Bronchial epithelial cell (primary cell): ENCODE data around the gene CANX. TPM values are rescaled to one million over a fixed set of nuclear protein-coding genes. Genes with fewer than 3 reads are reported as not detected.
A peak's percentile ranks its signal among the peaks of the same experiment; 100 is the strongest.

ENCODE experiments used
- DNase-seq: peaks from one replicate; pipeline ENCODE4 v3.0.0-alpha.2; 2010; ENCODE audit warnings: low read depth
- FAIRE-seq: peaks from 2 replicates; lab custom pipeline; 2011; peaks lifted over from hg19 to GRCh38; lab: Jason Lieb, UNC
- H3K27me3 ChIP-seq: 2 replicates; pipeline ENCODE4 v1.5.1; 2011; ENCODE audit warnings: low read length; ENCODE audit not compliant: control insufficient read depth, insufficient read depth
- H3K36me3 ChIP-seq: 2 replicates; pipeline ENCODE4 v1.5.1; 2011; ENCODE audit warnings: low read length; ENCODE audit not compliant: control insufficient read depth, insufficient read depth
- H3K4me3 ChIP-seq: 2 replicates; pipeline ENCODE4 v1.5.1; 2011; ENCODE audit warnings: mild to moderate bottlenecking, low read depth, low read length, control low read depth
- total RNA-seq: library from RNA; depleted of rRNA; stranded (reverse); fragments of >200 nt; gene quantifications from 2 replicates; pipeline ENCODE4 v1.2.1, GENCODE V29; 2014
- TF ChIP-seq, protein P1 (sequence below): IDR thresholded peaks from 2 replicates; pipeline ENCODE4 v1.5.1; 2011; ENCODE audit warnings: mild to moderate bottlenecking, moderate library complexity, low read length, control low read depth, inconsistent platforms; ENCODE audit not compliant: insufficient read depth, severe bottlenecking

Gene CANX
- total RNA-seq, 1 donor from 2014 or later, result 925 TPM

DNA sequence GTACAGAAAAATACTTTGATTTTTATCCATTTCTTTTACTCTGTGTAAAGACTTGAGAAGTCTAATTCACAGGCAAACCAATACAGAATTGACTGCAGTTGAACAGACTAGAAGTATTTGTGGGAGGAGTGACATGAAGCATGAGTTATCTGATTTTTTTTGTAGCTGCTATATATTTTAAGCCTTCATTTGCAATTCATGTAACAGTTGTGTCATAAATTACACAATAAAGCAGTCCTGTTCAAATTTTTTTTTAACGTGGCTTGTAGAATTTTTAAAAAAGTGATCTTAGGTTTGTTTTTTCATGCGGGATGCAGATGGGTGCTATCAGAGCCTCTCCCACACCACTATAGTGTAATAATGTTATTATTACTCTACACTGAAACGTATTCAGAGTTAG is 31.0 kb downstream of the CANX start:
- no peak for FAIRE-seq
- H3K36me3 ChIP-seq, result peaks cover 16% of the 10 kb centered on the region
- no peaks in the 10 kb centered on the region for H3K27me3 ChIP-seq
- H3K4me3 ChIP-seq, result no peak overlapping the region
- no peak for DNase-seq
- TF ChIP-seq, protein P1, sequence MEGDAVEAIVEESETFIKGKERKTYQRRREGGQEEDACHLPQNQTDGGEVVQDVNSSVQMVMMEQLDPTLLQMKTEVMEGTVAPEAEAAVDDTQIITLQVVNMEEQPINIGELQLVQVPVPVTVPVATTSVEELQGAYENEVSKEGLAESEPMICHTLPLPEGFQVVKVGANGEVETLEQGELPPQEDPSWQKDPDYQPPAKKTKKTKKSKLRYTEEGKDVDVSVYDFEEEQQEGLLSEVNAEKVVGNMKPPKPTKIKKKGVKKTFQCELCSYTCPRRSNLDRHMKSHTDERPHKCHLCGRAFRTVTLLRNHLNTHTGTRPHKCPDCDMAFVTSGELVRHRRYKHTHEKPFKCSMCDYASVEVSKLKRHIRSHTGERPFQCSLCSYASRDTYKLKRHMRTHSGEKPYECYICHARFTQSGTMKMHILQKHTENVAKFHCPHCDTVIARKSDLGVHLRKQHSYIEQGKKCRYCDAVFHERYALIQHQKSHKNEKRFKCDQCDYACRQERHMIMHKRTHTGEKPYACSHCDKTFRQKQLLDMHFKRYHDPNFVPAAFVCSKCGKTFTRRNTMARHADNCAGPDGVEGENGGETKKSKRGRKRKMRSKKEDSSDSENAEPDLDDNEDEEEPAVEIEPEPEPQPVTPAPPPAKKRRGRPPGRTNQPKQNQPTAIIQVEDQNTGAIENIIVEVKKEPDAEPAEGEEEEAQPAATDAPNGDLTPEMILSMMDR, result no peak

DNA sequence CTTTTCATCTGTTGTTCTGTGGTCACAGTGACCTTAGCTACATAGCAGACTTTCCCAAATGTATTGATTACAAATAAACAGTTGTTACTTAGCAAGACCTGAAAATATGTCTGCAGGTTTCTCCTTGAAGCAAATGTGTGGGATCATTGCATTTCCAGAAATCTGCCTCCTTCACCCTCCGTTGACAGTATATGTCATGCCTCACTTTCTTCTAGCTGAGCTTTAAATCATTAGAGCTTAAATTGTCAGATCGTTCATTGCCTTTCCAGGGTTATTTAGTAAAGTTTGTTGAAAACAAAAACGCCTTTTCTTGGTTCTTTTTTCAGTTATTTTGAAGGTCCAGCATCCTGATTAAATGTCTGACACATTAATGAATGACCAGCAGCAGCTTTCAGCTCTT is 31.6 kb downstream of the CANX start:
- H3K36me3 ChIP-seq, result peaks cover 11% of the 10 kb centered on the region
- FAIRE-seq, result no peak

DNA sequence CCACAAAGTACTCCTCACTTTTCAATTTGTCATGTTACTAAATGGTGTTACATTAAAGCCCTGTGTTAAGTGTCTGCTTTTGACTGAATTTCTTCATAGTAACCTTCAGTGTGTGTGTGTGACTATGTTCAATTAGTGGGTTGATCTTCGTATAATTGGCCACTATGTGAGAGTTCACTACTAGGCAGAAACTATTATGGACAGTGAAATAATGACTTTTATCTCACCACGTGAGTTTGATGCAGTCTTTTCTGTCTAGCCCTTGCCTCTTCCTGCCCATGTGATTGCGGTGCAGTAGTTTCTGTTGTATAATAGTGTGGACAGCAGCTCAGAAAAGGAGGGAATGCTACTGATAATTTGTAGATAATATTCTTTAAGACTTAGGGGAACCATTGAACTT is 32.1 kb downstream of the CANX start:
- Histone ChIP-seq H3K27me3 (no peaks in the 10 kb centered on the region), H3K36me3 (peaks cover 11% of the 10 kb centered on the region), H3K4me3 (no peak overlapping the region)
- FAIRE-seq (no peak), DNase-seq (no peak)
- TF ChIP-seq, protein P1, result no peak

More for the DNA sequence above, 31.6 kb downstream of the CANX start:
- Histone ChIP-seq H3K4me3 (no peak overlapping the region), H3K27me3 (no peaks in the 10 kb centered on the region)
- DNase-seq, result no peak
- TF ChIP-seq, protein P1, result no peak

DNA sequence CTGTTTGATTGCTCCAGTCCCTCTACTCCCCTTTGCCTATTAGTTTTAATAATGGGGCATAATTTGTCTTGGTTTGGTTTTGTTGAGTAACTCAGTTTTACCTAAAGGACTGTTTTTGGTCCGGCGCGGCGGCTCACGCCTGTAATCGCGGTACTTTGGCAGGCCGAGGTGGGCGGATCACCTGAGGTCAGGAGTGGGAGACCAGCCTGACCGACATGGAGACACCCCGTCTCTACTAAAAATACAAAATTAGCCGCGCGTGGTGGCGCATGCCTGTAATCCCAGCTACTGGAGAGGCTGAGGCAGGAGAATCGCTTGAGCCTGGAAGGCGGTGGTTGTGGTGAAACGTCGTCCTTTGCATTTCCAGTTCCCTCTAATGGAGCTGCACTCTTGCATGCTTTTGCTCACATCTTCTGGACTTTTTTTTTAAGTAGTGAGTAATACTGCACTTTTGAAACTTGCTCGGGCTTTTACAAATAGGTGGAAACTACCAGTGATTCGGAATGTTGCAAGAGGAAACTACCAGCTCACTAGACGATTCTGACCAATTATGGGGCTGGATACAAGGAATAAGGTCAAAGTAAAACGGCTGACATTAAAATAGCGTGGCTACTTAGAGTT is 33.1 kb downstream of the CANX start:
- TF ChIP-seq, protein P1, result no peak
- FAIRE-seq (no peak), DNase-seq (peak; percentile 95)
- Histone ChIP-seq H3K27me3 (no peaks in the 10 kb centered on the region), H3K36me3 (peaks cover 9% of the 10 kb centered on the region), H3K4me3 (peak overlapping the region; percentile 54)

DNA sequence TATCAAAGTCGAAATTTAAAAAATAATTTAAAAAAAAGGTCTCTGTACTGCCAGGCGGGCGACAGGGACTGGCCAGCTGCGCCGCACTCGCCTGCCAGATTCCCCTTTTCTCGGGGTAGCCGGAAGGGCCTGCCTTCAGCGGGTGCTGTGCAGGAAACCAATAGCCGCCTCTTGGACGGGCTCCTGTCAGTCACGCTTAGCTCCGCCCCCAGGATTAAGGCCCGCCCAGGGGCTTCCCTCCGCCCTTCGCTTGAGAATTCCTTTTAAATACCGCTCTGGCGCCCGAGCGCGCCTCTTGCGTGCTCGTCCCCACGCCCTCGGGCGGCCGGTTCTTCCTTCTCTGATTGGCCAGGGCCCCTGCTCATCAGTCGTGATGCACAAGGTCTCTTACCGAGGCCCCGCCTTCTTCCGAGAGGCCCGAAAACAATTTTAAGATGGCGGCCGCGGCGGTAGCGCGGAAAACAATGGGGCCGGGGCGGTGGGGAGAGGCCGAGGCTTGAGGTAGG is 33.7 kb downstream of the CANX start, which contains the start of gene MAML1:
Gene MAML1, plus strand, starts transcription at position 411 of the 506 bp plus-strand sequence. CDS start 291 bp downstream, outside the sequence.
- no peaks in the 10 kb centered on the region for H3K27me3 ChIP-seq
- peak within 1 kb of the TSS; percentile 54 for H3K4me3 ChIP-seq
- peaks cover 7% of the 10 kb centered on the region for H3K36me3 ChIP-seq
- TF ChIP-seq, protein P1, result no peak
- FAIRE-seq (no peak), DNase-seq (peak; percentile 98)
